Nephron (organoid): ENCODE results near the gene SLC17A9.

Experiments
- H3K27ac Mint-ChIP-seq, 3 experiments: 2 replicates each; pipeline ENCODE4 v1.8.0; 2020; ENCODE audit warnings: mixed read lengths in 3 of 3, mild to moderate bottlenecking in 2 of 3, moderate library complexity in 1 of 3
- H3K27me3 Mint-ChIP-seq: 2 replicates; pipeline ENCODE4 v1.8.0; 2021; ENCODE audit warnings: low read depth, mild to moderate bottlenecking, moderate library complexity, mixed read lengths
- H3K36me3 Mint-ChIP-seq: 2 replicates; pipeline ENCODE4 v1.8.0; 2020; ENCODE audit warnings: low read depth, mixed read lengths
- H3K4me1 Mint-ChIP-seq: 2 replicates; pipeline ENCODE4 v1.8.0; 2020; ENCODE audit warnings: mixed read lengths
- H3K4me3 Mint-ChIP-seq, 3 experiments: 2 replicates each; pipeline ENCODE4 v1.8.0; 2020; ENCODE audit warnings: mild to moderate bottlenecking in 3 of 3, mixed read lengths in 3 of 3, moderate library complexity in 2 of 3
- H3K9me3 Mint-ChIP-seq: 2 replicates; pipeline ENCODE4 v1.8.0; 2020; ENCODE audit warnings: mixed read lengths
- TF ChIP-seq, protein P1 (sequence below), 3 experiments: fragments of 200-600 bp; sonication (generic); IDR thresholded peaks; one replicate each; pipeline ENCODE4 v1.5.0; 2021; ENCODE audit warnings: antibody characterized with exemption in 3 of 3; ENCODE audit not compliant: unreplicated experiment in 3 of 3

The SLC17A9 gene

DNA sequence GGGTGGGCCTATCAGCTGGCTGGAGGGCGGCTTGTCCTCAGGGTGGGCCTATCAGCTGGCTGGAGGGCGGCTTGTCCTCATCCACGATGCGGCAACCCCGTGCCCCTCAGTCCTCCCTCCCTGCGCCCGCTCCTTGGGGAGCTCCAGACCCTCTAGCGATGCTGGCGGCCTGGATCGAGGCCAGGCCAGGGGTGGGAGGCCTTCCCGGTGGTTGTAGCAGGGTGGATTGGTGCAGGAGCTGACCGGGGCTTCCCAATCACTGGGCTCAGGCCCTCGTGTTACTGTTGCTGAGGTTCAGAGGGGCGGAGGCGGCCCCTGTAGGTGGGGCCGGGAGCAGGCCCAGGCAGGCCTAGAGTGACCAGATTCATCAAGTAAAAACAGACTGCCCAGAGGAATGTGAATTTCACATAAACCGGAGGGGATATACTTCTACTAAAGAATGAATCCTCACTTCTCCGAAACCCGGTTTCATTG lies 8.8 kb downstream of the SLC17A9 start:
- TF ChIP-seq, protein P1, sequence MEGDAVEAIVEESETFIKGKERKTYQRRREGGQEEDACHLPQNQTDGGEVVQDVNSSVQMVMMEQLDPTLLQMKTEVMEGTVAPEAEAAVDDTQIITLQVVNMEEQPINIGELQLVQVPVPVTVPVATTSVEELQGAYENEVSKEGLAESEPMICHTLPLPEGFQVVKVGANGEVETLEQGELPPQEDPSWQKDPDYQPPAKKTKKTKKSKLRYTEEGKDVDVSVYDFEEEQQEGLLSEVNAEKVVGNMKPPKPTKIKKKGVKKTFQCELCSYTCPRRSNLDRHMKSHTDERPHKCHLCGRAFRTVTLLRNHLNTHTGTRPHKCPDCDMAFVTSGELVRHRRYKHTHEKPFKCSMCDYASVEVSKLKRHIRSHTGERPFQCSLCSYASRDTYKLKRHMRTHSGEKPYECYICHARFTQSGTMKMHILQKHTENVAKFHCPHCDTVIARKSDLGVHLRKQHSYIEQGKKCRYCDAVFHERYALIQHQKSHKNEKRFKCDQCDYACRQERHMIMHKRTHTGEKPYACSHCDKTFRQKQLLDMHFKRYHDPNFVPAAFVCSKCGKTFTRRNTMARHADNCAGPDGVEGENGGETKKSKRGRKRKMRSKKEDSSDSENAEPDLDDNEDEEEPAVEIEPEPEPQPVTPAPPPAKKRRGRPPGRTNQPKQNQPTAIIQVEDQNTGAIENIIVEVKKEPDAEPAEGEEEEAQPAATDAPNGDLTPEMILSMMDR (IDR thresholded peaks at IDR 0.05; ENCODE audit: unreplicated experiment in 3 of 3), result no peak
- no peak overlapping the region for H3K27ac Mint-ChIP-seq
- peaks cover 7% of the 10 kb centered on the region for H3K27me3 Mint-ChIP-seq
- no peaks in the 10 kb centered on the region for H3K9me3 Mint-ChIP-seq
- no peaks in the 10 kb centered on the region for H3K36me3 Mint-ChIP-seq
- H3K4me3 Mint-ChIP-seq, result no peak overlapping the region
- H3K4me1 Mint-ChIP-seq, result no peaks in the 10 kb centered on the region

DNA sequence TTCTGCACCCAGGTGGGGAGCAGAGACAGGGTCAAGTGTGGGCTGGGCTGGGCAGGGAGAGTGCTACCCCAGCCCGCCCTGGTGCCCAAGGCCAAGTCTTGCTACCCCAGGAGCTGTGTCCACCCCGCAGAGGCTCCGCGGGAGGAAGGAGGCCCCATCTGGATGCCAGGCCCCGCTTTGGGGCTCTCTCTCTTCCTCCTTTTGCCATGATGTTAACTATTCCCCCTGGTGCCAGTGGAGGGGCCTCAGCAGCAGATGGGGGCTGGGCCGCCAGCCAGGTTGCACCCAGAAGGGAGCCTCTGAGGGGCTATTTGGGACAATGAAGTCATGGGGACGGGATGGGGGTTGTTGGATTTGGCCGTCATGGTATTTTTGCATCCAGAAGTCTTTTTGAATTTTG lies 9.3 kb downstream of the SLC17A9 start:
- Mint-ChIP-seq H3K36me3 (no peaks in the 10 kb centered on the region), H3K9me3 (no peaks in the 10 kb centered on the region)
- TF ChIP-seq, protein P1 (IDR thresholded peaks at IDR 0.05; ENCODE audit: unreplicated experiment in 3 of 3), result no peak

DNA sequence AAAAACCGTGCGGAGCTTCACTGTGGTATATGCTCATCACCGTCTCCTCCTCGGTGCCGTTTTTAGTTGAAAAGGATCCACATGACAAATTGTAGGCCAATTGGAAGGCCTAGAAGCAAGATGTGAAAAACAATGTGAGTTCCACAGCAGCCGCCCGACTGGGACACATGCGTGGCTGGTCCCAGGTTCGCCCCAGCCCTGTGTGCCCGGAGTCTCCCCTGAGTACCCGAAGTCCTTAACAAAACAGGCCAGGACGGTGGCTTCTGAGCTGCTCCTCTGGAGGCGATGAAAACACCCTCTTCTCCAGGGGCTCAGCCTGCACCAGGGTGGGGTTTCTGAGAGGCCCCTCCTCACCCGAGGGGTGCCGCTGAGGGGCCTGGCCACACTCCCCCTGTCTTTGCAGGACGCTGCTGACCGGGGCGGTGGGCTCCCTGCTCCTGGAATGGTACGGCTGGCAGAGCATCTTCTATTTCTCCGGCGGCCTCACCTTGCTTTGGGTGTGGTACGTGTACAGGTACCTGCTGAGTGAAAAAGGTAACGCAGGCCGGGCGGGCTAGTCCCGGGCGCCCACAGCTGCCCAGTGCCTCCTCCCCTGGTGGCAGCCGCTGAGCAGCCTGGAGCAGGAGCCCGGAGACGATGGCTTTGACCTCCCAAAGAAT lies 9.8 kb downstream of the SLC17A9 start:
- H3K4me3 Mint-ChIP-seq, result no peak overlapping the region
- peaks cover 7% of the 10 kb centered on the region for H3K27me3 Mint-ChIP-seq
- H3K27ac Mint-ChIP-seq, result no peak overlapping the region
- no peaks in the 10 kb centered on the region for H3K4me1 Mint-ChIP-seq
- H3K9me3 Mint-ChIP-seq, result no peaks in the 10 kb centered on the region
- TF ChIP-seq, protein P1 (IDR thresholded peaks at IDR 0.05; ENCODE audit: unreplicated experiment in 3 of 3), result no peak
- H3K36me3 Mint-ChIP-seq, result no peaks in the 10 kb centered on the region

More for the DNA sequence above, 9.3 kb downstream of the SLC17A9 start:
- Mint-ChIP-seq H3K4me3 (no peak overlapping the region), H3K27ac (no peak overlapping the region), H3K4me1 (no peaks in the 10 kb centered on the region), H3K27me3 (peaks cover 7% of the 10 kb centered on the region)

DNA sequence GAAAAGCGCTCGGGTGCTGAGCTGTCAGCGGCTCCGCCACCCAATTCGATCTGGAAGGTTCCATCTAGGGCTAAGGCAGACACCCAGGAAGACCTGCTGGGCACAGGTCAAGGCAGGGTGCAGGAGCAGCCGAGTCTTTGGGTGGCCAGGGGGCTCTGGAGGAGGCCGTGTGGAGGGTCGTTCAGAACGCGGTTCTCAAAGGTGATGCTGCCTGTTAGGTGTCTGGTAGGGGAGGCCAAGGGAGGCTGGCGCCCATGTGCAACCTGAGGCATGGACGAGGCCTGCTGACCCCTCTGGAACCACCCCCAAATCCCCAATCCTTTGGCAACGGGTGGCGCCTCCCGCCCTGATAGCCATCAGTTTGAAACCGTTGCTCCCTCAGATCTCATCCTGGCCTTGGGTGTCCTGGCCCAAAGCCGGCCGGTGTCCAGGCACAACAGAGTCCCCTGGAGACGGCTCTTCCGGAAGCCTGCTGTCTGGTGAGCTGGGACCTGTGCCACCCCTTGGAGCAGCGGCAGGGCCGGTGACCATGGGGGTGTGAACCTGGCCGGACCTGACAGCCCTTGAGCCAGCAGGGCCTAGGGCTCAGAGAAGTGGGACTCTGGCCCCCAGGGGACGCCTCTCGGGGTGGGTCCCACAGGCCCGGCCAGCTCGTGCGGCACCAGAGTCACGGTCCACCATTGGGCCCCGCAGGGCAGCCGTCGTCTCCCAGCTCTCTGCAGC lies 10.5 kb downstream of the SLC17A9 start:
- H3K27ac Mint-ChIP-seq, result no peak overlapping the region
- no peaks in the 10 kb centered on the region for H3K9me3 Mint-ChIP-seq
- H3K27me3 Mint-ChIP-seq, result peaks cover 5% of the 10 kb centered on the region
- H3K4me3 Mint-ChIP-seq, result no peak overlapping the region
- no peaks in the 10 kb centered on the region for H3K4me1 Mint-ChIP-seq
- no peaks in the 10 kb centered on the region for H3K36me3 Mint-ChIP-seq
- TF ChIP-seq, protein P1 (IDR thresholded peaks at IDR 0.05; ENCODE audit: unreplicated experiment in 3 of 3), result no peak

DNA sequence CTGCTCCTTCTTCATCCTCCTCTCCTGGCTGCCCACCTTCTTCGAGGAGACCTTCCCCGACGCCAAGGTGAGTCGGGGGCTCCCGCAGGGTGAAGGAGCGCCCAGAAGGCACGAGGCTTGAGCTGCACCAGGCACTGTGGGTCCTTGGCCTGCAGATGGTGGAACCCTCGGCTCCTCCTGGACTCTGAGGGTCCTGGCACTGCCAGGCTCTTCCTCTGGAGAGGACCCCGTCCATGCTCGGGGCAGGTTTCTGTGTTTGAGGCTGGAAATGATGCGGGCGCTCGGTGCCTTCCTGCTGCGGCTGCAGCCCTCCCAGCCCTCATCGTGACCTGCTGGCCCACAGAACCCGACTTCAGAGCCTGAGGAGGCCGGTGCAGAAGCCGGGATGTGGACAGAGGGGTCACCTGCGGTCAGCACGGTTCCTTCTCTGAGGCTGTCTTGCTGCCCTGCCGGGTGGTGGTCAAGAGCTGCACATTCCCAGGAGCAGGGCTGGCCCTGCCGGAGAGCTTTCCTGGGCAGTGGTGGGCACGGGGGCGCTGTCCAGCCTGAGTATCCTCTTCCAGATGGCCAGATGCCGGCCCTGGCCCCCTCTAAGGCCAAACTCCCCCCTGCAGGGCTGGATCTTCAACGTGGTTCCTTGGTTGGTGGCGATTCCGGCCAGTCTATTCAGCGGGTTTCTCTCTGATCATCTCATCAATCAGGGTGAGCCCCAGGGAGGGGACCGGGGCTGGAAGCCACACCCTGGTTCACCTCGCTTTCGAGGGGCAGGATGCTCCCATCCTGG lies 11.3 kb downstream of the SLC17A9 start:
- Mint-ChIP-seq H3K36me3 (no peaks in the 10 kb centered on the region), H3K4me1 (no peaks in the 10 kb centered on the region), H3K27me3 (peaks cover 4% of the 10 kb centered on the region), H3K4me3 (no peak overlapping the region), H3K9me3 (no peaks in the 10 kb centered on the region), H3K27ac (no peak overlapping the region)
- TF ChIP-seq, protein P1 (IDR thresholded peaks at IDR 0.05; ENCODE audit: unreplicated experiment in 3 of 3), result no peak
